IPS-20b (cell line): ENCODE data around the gene F11R.
"Not testable (repeated sequence)": the region's sequence is repeated elsewhere in the genome, so short reads cannot be mapped to it uniquely, and the experiment has no call there.

ENCODE experiments used
- H3K27ac ChIP-seq: one replicate; pipeline ENCODE4 v1.5.1; 2013; ENCODE audit warnings: low read length
- H3K27me3 ChIP-seq: 2 replicates; pipeline ENCODE4 v1.6.1; 2013; ENCODE audit warnings: mild to moderate bottlenecking, low read length, inconsistent platforms; ENCODE audit not compliant: insufficient read depth
- H3K36me3 ChIP-seq: 2 replicates; pipeline ENCODE4 v1.6.1; 2013; ENCODE audit warnings: low read depth, mild to moderate bottlenecking, inconsistent platforms, low read length, moderate library complexity; ENCODE audit not compliant: insufficient read depth
- H3K4me1 ChIP-seq: 2 replicates; pipeline ENCODE4 v1.6.1; 2013; ENCODE audit warnings: mild to moderate bottlenecking, control low read depth, inconsistent platforms, low read length, moderate library complexity; ENCODE audit not compliant: insufficient read depth
- H3K4me3 ChIP-seq: 2 replicates; pipeline ENCODE4 v1.5.1; 2013; ENCODE audit warnings: mild to moderate bottlenecking, low read length, inconsistent platforms
- H3K9ac ChIP-seq: 2 replicates; pipeline ENCODE4 v1.6.1; 2013; ENCODE audit warnings: low read depth, mild to moderate bottlenecking, inconsistent platforms, low read length, moderate library complexity
- H3K9me3 ChIP-seq: 2 replicates; pipeline ENCODE4 v1.6.1; 2013; ENCODE audit warnings: mild to moderate bottlenecking, low read depth, low read length, inconsistent platforms; ENCODE audit not compliant: insufficient read depth

The F11R gene

DNA sequence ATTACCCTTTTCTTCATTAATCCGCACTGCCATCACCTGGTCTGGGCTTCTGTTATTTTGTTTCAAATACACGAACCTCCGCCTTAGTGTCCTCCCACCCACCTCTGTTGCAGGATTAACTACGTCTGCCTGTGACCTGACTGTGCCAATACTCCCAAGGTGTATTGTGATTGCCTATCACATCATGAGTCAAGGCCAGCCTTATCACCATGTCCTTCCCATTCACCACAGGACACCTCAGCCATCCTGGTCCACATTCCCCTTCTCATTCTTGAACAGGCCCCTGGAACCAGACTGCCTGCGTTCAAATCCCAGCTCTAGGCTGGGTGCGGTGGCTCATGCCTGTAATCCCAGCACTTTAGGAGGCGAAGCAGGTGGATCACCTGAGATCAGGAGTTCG lies 14.4 kb downstream of the F11R start:
- H3K27ac ChIP-seq: no peak overlapping the region
- H3K4me1 ChIP-seq: no peaks in the 10 kb centered on the region
- peaks cover 28% of the 10 kb centered on the region for H3K36me3 ChIP-seq
- no peaks in the 10 kb centered on the region for H3K9me3 ChIP-seq
- no peak overlapping the region for H3K4me3 ChIP-seq
- H3K27me3 ChIP-seq: no peaks in the 10 kb centered on the region
- H3K9ac ChIP-seq: no peak overlapping the region

DNA sequence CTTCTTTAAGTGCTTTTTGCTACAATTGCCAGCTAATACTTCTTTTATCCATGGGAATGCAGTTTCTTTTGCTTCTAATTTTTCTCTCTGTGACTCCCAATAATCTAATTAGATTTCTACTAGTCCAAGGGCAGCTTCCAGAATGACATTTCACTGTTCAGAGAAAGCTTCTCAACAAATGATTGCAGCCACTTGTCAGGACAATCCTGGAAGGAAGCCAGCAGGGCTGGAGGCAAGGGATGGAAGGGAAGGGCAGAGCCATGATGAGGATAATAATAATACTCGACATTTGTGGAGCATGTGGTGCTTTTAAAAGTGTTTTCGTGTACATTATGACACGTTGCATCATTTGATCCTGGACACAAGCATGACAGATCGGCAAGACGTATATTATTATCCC lies 19.4 kb downstream of the F11R start:
- no peak overlapping the region for H3K4me3 ChIP-seq
- H3K36me3 ChIP-seq: peaks cover 61% of the 10 kb centered on the region
- H3K27me3 ChIP-seq: no peaks in the 10 kb centered on the region
- H3K9ac ChIP-seq: no peak overlapping the region
- H3K9me3 ChIP-seq: no peaks in the 10 kb centered on the region
- no peak overlapping the region for H3K27ac ChIP-seq
- no peaks in the 10 kb centered on the region for H3K4me1 ChIP-seq

GRCh38 chr1:161000736-161001480 lies 20.0 kb downstream of the F11R start:
- Histone ChIP-seq H3K27ac (no peak overlapping the region), H3K36me3 (peaks cover 62% of the 10 kb centered on the region), H3K27me3 (no peaks in the 10 kb centered on the region), H3K4me3 (no peak overlapping the region), H3K4me1 (no peaks in the 10 kb centered on the region), H3K9me3 (no peaks in the 10 kb centered on the region), H3K9ac (no peak overlapping the region)

- H3K36me3 ChIP-seq: peaks cover 66% of the 10 kb centered on the region
These were observed 21.6 kb downstream of the F11R start for GRCh38 chr1:160999376-160999775.

GRCh38 chr1:160997323-160998038 lies 23.5 kb downstream of the F11R start:
- no peaks in the 10 kb centered on the region for H3K9me3 ChIP-seq
- H3K9ac ChIP-seq: no peak overlapping the region
- no peak overlapping the region for H3K4me3 ChIP-seq
- H3K27me3 ChIP-seq: no peaks in the 10 kb centered on the region
- no peak overlapping the region for H3K27ac ChIP-seq
- H3K4me1 ChIP-seq: no peaks in the 10 kb centered on the region
- peaks cover 65% of the 10 kb centered on the region for H3K36me3 ChIP-seq

More at GRCh38 chr1:160999376-160999775, 21.6 kb downstream of the F11R start:
- H3K9ac ChIP-seq: no peak overlapping the region
- no peak overlapping the region for H3K4me3 ChIP-seq
- H3K27ac ChIP-seq: no peak overlapping the region
- H3K4me1 ChIP-seq: no peaks in the 10 kb centered on the region
- no peaks in the 10 kb centered on the region for H3K27me3 ChIP-seq
- no peaks in the 10 kb centered on the region for H3K9me3 ChIP-seq

DNA sequence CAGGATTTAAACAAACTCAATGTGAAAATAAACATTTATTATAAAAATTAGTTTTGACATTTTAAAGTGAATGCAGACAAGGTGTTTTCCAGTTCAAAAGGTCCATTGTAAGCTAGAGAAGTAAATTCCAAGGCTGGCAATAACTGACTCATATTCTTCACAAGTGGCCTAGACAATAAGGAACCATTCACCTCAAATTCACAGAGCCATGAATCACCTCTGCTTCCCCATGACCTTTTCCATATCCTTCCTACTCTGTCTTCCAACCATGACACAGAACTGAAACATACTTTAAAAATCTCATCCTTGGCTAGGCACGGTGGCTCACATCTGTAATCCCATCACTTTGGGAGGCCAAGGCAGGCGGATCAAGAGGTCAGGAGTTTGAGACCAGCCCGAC lies 24.8 kb downstream of the F11R start:
- Histone ChIP-seq H3K4me1 (no peaks in the 10 kb centered on the region), H3K4me3 (no peak overlapping the region), H3K27ac (no peak overlapping the region), H3K9me3 (no peaks in the 10 kb centered on the region), H3K9ac (no peak overlapping the region), H3K36me3 (peaks cover 54% of the 10 kb centered on the region), H3K27me3 (no peaks in the 10 kb centered on the region)

DNA sequence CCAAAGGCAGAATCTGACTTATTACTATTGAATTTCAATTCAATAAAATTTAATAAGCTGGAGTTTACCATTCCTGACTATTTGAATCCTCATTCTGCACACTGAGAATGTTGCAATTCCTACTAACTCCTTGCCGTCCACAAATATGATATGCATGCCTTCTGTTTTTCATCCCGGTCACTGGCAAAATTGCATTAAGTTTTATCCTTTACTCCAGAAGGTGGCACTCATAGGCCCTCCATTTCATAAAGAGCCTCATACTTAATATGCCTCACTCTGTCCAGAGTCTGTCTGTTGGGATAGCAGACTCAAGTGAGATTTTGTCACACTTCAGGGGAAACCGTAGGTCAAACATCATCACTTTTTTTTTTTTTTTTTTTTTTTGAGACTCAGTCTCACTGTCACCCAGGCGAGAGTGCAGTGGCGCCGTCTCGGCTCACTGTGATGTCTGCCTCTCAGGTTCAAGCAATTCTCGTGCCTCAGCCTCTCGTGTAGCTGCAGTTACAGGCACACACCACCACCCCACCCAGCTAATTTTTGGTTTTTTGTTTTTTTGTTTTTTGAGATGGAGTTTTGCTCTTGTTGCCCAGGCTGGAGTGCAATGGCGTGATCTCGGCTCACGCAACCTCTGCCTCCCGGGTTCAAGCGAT lies 27.3 kb downstream of the F11R start:
- H3K27ac ChIP-seq: no peak overlapping the region
- H3K36me3 ChIP-seq: peaks cover 29% of the 10 kb centered on the region
- no peak overlapping the region for H3K4me3 ChIP-seq
- no peak overlapping the region for H3K9ac ChIP-seq
- H3K9me3 ChIP-seq: no peaks in the 10 kb centered on the region
- H3K27me3 ChIP-seq: no peaks in the 10 kb centered on the region
- H3K4me1 ChIP-seq: peaks cover 3% of the 10 kb centered on the region; the same call in 1 of the 2 replicates

GRCh38 chr1:160992036-160992435 lies 28.9 kb downstream of the F11R start:
- not testable (repeated sequence) for H3K4me3 ChIP-seq, H3K9ac ChIP-seq

DNA sequence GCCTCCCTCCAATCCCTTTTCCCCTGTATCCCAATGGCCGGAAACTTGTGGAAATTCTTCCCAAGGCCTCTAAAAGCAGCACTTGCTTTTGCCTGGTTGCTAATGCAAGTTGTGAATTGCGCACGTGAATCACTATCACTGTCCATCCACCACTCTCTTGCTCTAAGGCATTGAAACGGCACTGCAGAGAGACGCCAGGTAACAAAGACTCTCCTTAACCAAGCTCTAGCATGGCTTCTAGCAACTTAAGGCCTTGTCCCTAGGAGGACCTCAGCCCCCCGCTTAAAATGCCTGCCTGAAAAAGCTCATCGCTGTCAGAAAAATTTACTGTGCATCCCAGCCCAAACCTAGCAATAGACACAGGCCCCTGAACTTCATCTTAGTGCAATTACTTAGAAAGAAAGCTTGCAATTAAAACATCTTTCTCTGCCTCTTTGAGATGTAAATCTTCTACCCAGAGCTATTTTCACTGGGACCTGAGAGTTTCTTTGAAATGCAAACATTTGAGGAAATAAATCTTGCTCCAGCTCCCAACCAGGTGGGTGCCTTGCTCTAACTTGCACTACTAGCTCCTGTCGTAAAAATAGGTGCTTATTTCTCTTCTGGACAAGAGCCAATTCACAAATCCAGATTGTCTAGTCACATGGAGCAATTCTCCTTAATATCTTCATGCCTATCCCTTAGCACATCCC lies 33.4 kb downstream of the F11R start:
- Histone ChIP-seq H3K4me1 (peaks cover 25% of the 10 kb centered on the region; the same call in 1 of the 2 replicates), H3K9me3 (no peaks in the 10 kb centered on the region), H3K27ac (no peak overlapping the region), H3K9ac (peak overlapping the region; percentile 59; the same call in 1 of the 2 replicates), H3K27me3 (peaks cover 2% of the 10 kb centered on the region; the same call in 1 of the 2 replicates), H3K4me3 (peak overlapping the region; percentile 41), H3K36me3 (no peaks in the 10 kb centered on the region)

More at GRCh38 chr1:160992036-160992435, 28.9 kb downstream of the F11R start:
- H3K4me1 ChIP-seq: peaks cover 16% of the 10 kb centered on the region; the same call in 1 of the 2 replicates
- not testable (repeated sequence) for H3K27me3 ChIP-seq, H3K27ac ChIP-seq, H3K9me3 ChIP-seq
- peaks cover 13% of the 10 kb centered on the region for H3K36me3 ChIP-seq

DNA sequence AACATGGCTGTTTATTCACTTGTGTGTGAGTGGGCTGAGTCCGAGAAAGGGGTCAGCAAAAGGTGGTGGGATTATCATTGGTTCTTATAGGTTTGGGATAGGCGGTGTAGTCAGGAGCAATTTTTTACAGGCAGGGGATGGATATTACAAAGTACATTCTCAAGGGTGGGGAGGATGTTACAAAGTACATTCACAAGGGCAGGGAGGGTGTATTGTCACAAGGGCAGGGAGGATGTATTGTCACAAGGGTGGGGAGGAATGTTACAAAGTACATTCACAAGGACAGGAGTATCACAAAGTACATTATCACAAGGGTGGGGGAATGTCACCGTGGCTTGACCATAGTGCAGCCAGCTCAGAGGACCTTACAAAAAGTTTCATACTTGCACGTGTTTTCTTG lies 35.2 kb downstream of the F11R start:
- H3K4me3 ChIP-seq: no peak overlapping the region
- peaks cover 28% of the 10 kb centered on the region for H3K4me1 ChIP-seq
- H3K9ac ChIP-seq: no peak overlapping the region
- H3K9me3 ChIP-seq: no peaks in the 10 kb centered on the region
- H3K36me3 ChIP-seq: no peaks in the 10 kb centered on the region
- peaks cover 17% of the 10 kb centered on the region; the same call in 1 of the 2 replicates for H3K27me3 ChIP-seq
- H3K27ac ChIP-seq: no peak overlapping the region
